Measurements from ENCODE around the gene ECE1.

DNA sequence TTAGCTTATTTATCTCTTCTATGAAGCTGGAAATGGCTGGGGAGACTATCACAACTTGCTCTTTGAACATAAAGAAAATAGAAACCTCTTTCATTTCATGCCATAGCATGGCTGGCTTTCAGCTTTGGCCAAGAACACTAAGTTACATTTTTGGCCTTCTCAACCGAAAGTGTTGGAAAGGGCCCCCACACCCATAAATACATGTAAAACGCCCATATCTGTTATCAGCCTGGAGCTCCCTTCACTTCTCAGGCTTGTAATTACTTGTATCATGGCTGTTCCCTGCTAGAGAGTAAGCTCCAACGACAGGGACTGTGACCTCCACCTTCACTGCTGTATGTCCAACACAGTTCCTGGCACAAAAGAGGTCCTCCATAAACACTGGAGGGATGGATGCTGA is 100.8 kb downstream of the ECE1 start:
- TF ChIP-seq, protein P1, sequence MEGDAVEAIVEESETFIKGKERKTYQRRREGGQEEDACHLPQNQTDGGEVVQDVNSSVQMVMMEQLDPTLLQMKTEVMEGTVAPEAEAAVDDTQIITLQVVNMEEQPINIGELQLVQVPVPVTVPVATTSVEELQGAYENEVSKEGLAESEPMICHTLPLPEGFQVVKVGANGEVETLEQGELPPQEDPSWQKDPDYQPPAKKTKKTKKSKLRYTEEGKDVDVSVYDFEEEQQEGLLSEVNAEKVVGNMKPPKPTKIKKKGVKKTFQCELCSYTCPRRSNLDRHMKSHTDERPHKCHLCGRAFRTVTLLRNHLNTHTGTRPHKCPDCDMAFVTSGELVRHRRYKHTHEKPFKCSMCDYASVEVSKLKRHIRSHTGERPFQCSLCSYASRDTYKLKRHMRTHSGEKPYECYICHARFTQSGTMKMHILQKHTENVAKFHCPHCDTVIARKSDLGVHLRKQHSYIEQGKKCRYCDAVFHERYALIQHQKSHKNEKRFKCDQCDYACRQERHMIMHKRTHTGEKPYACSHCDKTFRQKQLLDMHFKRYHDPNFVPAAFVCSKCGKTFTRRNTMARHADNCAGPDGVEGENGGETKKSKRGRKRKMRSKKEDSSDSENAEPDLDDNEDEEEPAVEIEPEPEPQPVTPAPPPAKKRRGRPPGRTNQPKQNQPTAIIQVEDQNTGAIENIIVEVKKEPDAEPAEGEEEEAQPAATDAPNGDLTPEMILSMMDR (IDR thresholded peaks at IDR 0.05 in 2 of 3, conservative IDR thresholded peaks at IDR 0.05 in 1 of 3; ENCODE audit: control insufficient read depth in 2 of 3, extremely low read depth in 1 of 3, insufficient read depth in 1 of 3, low read depth in 3 of 3, low read length in 3 of 3), result no peak
- TF ChIP-seq CEBPB (IDR thresholded peaks at IDR 0.05; ENCODE audit: borderline replicate concordance in 1 of 2, low read depth in 2 of 2, low read length in 2 of 2), result no peak
- no peak for TF ChIP-seq MEF2A (IDR thresholded peaks at IDR 0.05; ENCODE audit: insufficient read depth, low read depth, low read length)
- no peak for TF ChIP-seq HDGF (IDR thresholded peaks at IDR 0.05)
- no peak for TF ChIP-seq RCOR1 (conservative IDR thresholded peaks at IDR 0.05; ENCODE audit: low read depth, low read length)

All from GM12878 (cell line).